Measurements from ENCODE around the gene TKT.
"Not testable (repeated sequence)": the region's sequence is repeated elsewhere in the genome, so short reads cannot be mapped to it uniquely, and the experiment has no call there.

The TKT gene

GRCh38 chr3:53260286-53260785 is 4.5 kb upstream of the TKT start:
- no peak for DNase-seq (ENCODE audit: low read depth in 1 of 2, low spot score in 1 of 2)

- no peak for DNase-seq (ENCODE audit: low read depth in 1 of 2, low spot score in 1 of 2)
Measured at GRCh38 chr3:53259427-53260259, 3.8 kb upstream of the TKT start.

- DNase-seq (ENCODE audit: low read depth in 1 of 2, low spot score in 1 of 2) = no peak
Measured at GRCh38 chr3:53258600-53259426, 3.0 kb upstream of the TKT start.

GRCh38 chr3:53257465-53257864 is 1.6 kb upstream of the TKT start:
- DNase-seq (ENCODE audit: low read depth in 1 of 2, low spot score in 1 of 2) = no peak

- no peak for DNase-seq (ENCODE audit: low read depth in 1 of 2, low spot score in 1 of 2)
Measured at GRCh38 chr3:53256704-53257055, 858 bp upstream of the TKT start.

- DNase-seq (ENCODE audit: low read depth in 1 of 2, low spot score in 1 of 2) = peak in 1 of 2 donors; percentile 12
Measured at GRCh38 chr3:53255423-53255774, 423 bp downstream of the TKT start.

- DNase-seq (ENCODE audit: low read depth in 1 of 2, low spot score in 1 of 2) = peak; percentile 22 to 27
Measured at GRCh38 chr3:53254509-53255422, 1.1 kb downstream of the TKT start.

GRCh38 chr3:53253707-53254508 is 1.9 kb downstream of the TKT start:
- no peak for DNase-seq (ENCODE audit: low read depth in 1 of 2, low spot score in 1 of 2)

GRCh38 chr3:53252947-53253322 is 2.9 kb downstream of the TKT start:
- not testable (repeated sequence) for DNase-seq (ENCODE audit: low read depth in 1 of 2, low spot score in 1 of 2)

- DNase-seq (ENCODE audit: low read depth in 1 of 2, low spot score in 1 of 2) = no peak
Measured at GRCh38 chr3:53252096-53252946, 3.5 kb downstream of the TKT start.

GRCh38 chr3:53250881-53251605 is 4.8 kb downstream of the TKT start:
- no peak for DNase-seq (ENCODE audit: low read depth in 1 of 2, low spot score in 1 of 2)

- no peak for DNase-seq (ENCODE audit: low read depth in 1 of 2, low spot score in 1 of 2)
Measured at GRCh38 chr3:53250453-53250852, 5.4 kb downstream of the TKT start.

- DNase-seq (ENCODE audit: low read depth in 1 of 2, low spot score in 1 of 2) = no peak
Measured at GRCh38 chr3:53248161-53248560, 7.7 kb downstream of the TKT start.

GRCh38 chr3:53247619-53248018 is 8.2 kb downstream of the TKT start:
- DNase-seq (ENCODE audit: low read depth in 1 of 2, low spot score in 1 of 2) = no peak

- DNase-seq (ENCODE audit: low read depth in 1 of 2, low spot score in 1 of 2) = no peak
Measured at GRCh38 chr3:53244271-53244670, 11.6 kb downstream of the TKT start.

GRCh38 chr3:53243785-53244184 is 12.0 kb downstream of the TKT start:
- no peak for DNase-seq (ENCODE audit: low read depth in 1 of 2, low spot score in 1 of 2)

GRCh38 chr3:53243165-53243564 is 12.7 kb downstream of the TKT start:
- no peak for DNase-seq (ENCODE audit: low read depth in 1 of 2, low spot score in 1 of 2)

- no peak for DNase-seq (ENCODE audit: low read depth in 1 of 2, low spot score in 1 of 2)
Measured at GRCh38 chr3:53242642-53243041, 13.2 kb downstream of the TKT start.

- DNase-seq (ENCODE audit: low read depth in 1 of 2, low spot score in 1 of 2) = no peak
Measured at GRCh38 chr3:53242155-53242554, 13.7 kb downstream of the TKT start.

All from activated CD4-positive, alpha-beta T cell treated with anti-CD3 and anti-CD28 coated beads, Interleukin-2, amount 50 U/mL, for 24 hours (primary cell).